Erythroblast (primary cell): ENCODE measurements around the gene TNIP1.

ENCODE experiments used
- GATA1 ChIP-seq: IDR thresholded peaks from 2 replicates; pipeline ENCODE4 v1.6.1; 2011; ENCODE audit warnings: low read depth, mild to moderate bottlenecking, control low read depth, low read length, moderate library complexity
- POLR2A ChIP-seq: IDR thresholded peaks from 2 replicates; pipeline ENCODE4 v1.6.1; 2011; ENCODE audit warnings: mild to moderate bottlenecking, low read length

DNA sequence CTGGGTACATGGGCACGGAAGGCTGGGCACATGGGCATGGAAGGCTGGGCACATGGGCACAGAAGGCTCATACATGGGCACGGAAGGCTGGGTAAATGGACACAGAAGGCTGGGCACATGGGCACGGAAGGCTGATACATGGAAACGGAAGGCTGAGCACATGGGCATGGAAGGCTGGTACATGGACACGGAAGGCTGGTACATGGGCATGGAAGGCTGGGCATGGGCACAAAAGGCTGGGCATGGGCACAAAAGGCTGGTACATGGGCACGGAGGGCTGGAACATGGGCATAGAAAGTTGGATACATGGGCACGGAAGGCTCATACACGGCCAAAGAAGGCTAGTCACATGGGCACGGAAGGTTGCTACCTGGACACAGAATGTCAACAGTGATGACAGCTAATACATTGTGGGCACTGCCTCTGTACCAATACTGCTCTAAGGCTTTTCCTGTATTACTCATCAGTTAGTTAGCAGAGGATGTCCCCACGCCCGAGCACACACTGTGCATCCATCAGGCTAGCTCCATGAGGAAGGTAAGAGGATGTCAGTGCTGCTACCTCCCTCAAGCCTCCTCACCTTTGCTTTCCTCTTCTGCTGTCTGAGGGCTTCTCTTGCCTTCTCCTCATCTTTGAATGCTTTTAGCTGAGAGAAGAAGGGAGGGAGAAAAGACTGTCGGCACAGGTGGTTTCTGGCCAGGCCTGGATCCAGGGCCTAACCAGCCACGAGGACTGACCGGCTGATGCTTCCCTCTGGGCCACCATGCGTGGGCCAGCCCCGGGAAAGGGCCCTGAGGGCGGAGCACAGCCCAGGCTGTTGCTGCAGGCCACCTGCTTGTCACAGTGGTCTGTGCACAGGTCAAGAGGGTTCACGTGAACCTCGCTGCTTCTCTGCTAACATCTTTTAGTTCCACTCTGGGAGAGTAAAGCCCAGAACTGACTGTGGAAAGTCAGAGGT, 46.1 kb downstream of the TNIP1 start:
- TF ChIP-seq POLR2A: no peak
- no peak for TF ChIP-seq GATA1
